ENCODE results near the gene SDHC.

SDHC gene, protein sequence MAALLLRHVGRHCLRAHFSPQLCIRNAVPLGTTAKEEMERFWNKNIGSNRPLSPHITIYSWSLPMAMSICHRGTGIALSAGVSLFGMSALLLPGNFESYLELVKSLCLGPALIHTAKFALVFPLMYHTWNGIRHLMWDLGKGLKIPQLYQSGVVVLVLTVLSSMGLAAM

GRCh38 chr1:161314201-161314981 is at the start of gene SDHC:
Gene SDHC, plus strand, starts transcription at chr1:161314381. Its CDS starts 25 bp downstream, at chr1:161314406.
- peak; percentile 92 for DNase-seq

DNA sequence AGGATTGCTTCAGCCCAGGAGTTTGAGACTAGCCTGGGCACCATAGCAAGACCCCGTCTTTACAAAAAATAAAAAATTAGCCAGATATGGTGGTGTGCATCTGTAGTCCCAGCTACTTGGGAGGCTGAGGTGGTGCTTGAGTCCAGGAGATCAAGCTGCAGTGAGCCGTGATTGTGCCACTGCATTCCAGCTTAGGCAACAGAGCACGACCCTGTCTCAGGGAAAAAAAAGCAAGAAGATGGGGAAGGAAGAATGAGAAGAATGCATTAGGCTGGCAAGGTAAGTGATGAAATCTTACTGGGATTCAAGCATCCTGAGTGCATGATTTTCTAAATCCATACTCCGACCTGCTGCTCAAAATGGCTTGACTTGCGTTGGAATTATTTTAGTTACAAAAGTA is 48.9 kb upstream of the SDHC start:
- DNase-seq = no peak

DNA sequence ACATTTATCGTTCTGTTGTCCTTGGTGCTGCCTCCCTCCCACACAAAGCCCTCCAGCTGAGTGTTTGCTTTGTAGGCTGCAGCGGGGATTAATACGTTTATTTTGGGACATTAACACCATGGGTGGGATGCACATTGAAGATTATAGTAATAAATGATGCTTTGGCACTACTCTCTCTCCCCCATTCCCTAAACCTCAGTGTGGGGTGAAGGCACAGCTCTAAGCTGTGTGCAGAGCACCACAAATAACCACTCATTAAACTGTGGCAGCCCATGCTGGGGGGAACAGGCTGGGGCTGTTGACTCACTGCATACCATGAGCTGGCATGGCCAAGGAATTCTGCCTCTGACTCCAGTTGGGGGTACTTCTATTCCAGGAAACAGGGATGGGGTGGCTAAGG is 48.0 kb upstream of the SDHC start:
- DNase-seq = no peak

DNA sequence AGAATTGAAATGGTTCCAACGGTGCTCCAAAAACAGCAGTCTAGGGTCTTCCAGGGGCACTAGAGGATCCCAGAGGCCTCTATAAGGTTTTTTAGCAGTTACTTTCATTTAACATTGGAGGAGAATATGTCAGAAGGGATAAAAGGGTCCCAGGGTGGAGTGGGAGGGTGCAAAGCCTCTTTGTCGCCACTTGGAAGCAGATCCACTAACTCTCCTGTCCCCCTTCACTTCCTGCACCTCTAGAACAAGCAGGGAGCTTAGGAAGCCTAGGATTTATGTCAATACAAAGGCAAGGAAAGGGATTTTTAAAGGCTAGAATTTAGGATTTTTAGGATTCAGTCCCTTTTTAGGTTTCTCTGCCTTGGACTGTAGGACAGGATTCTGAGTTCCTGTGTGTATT is 47.3 kb upstream of the SDHC start:
- no peak for DNase-seq

DNA sequence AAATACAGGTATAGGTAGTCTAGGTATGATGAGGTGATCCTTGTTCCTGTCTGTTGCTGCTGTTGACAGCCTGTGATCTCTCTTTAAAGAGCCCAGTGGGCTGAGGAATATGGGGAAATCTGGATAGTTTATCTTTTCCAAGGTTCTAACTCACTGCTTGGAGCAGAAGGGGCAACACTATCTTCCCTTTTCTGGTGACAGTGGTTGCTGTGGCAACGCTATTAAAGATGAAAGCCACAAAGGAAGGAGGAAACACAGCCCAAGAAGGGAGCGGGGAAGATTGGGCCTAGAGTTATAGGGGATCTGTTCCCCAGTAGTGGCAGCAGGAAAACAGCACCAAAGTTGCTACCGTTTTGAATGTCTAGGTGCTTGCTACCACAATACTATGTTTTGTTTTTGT is 46.9 kb upstream of the SDHC start:
- no peak for DNase-seq

GRCh38 chr1:161273402-161273801 is 40.8 kb upstream of the SDHC start:
- no peak for DNase-seq

GRCh38 chr1:161274874-161275273 is 39.3 kb upstream of the SDHC start:
- no peak for DNase-seq

DNA sequence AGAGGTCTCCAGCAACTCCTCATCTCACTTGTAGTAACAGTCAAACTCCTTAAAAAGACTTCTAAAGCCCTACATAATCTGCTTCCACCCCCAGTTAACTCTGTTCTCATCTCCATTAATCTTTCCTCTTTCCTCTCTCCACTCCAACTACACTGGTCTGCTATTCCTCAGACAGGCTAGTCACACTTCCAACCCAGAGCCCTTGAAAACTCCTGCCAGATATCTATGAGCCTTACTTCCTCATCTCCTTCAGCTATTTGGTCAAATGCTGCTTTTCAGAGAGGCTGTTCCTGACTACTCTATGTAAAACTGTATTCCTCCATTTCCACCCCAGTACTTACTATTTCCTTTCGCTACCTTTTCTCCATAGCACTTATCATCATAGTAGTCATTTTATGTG is 31.2 kb upstream of the SDHC start:
- DNase-seq = no peak

GRCh38 chr1:161285113-161285512 is 29.1 kb upstream of the SDHC start:
- no peak for DNase-seq

- DNase-seq = no peak
Measured at GRCh38 chr1:161285521-161285920, 28.7 kb upstream of the SDHC start.

DNA sequence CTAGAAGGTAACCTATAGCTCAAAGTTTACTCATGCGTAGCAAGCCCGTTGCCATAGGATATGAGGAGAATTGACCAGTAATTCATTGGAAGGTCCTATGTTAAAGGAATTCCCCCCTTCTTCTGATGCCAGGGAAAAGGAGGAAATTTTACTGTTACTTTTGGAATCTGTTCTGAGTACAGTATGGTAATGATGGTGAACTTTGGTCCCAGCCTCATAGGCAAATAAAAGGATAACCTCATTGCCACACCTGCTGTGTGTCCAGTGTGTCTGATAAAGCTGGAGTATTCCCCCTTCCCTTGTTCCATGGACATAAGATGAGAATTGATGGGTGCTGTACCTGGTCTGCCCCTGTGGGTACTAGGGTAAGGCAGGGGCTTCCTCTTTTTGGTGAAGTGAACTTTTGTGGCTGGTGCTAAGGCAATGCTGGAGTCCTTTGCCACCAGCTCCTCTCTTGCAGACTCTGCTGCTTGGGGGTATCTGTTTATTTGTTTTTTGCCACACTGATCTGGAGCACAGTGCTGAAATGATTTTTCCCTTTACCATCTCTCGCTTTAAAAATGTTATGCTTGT is 26.6 kb upstream of the SDHC start:
- no peak for DNase-seq

GRCh38 chr1:161290779-161291178 is 23.4 kb upstream of the SDHC start:
- no peak for DNase-seq

- no peak for DNase-seq
Measured at GRCh38 chr1:161297415-161297814, 16.8 kb upstream of the SDHC start.

DNA sequence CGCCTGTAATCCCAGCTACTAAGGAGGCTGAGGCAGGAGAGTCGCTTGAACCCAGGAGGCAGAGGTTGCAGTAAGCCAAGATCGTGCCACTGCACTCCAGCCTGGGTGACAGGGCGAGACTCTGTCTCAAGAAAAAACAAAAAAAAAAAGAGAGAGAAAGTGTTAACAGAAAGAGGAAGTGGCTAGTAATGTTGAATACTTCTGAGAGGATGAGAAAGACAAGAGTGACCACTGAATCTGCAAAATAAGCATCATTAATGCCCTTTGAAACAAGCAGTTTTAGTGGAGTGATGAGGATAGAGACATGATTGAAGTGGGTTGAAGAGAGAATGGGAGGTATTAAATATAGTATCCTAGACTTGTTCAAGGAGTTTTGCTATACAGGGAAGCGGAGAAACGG is 16.1 kb upstream of the SDHC start:
- no peak for DNase-seq

GRCh38 chr1:161299347-161299746 is 14.8 kb upstream of the SDHC start:
- no peak for DNase-seq

DNA sequence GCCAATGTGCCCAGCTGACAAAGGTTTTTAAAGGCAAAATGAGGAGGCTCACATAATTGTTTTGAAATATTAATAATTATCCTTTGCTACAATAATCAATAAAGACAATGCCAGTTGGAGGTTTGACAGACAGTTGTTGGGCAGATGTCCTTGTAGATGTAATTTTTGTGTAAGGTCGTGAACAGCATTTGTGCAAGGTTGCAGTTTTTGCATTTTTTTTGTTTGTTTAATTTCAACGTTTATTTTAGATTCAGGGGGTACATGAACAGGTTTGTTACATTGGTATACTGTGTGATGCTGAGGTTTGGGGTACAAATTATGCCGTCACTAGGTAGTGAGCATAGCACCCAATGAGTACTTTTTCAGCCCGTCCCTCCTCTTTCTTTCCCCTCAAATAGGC is 13.7 kb upstream of the SDHC start:
- no peak for DNase-seq

- no peak for DNase-seq
Measured at GRCh38 chr1:161304927-161305866, 9.0 kb upstream of the SDHC start.

GRCh38 chr1:161305867-161306519 is 8.2 kb upstream of the SDHC start:
- peak; percentile 88 for DNase-seq

DNA sequence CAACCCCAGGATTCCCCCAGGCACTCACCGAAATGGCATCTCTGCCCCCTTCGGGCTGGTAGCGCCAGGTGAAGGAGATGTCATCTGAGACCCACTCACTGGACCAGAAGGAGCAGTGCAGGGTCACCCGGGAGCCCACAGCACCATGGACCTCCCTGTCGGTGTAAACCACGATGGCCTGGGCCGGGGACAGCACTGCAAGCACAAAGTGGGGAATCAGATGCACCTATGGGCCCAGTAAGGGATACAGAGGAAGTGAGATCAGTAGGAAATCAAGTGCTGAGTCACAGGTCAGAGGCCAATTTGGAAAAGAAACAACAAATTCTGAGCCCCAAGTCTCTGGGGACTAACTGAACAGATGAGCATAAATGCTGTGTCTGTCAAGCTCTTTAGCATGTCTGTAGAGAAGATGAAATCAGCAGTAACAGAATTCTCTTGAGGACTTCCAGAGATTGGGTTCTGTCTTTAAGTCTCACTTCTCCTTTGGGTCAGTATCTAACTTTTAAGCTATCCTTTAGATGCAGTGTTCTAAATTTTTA is 6.9 kb upstream of the SDHC start:
- no peak for DNase-seq

- no peak for DNase-seq
Measured at GRCh38 chr1:161307892-161308638, 6.1 kb upstream of the SDHC start.

- no peak for DNase-seq
Measured at GRCh38 chr1:161309868-161310267, 4.3 kb upstream of the SDHC start, which contains the start of gene MPZ. Gene MPZ, minus strand, starts transcription at chr1:161309968. Its CDS starts 63 bp downstream, at chr1:161309905.
